Parathyroid adenoma (tissue), 2 donors: ENCODE data around the gene DPH7.
"Not testable (repeated sequence)": the region's sequence is repeated elsewhere in the genome, so short reads cannot be mapped to it uniquely, and the experiment has no call there.

Source experiments
- H2AFZ ChIP-seq: fragments of 300-600 bp; sonication (generic); one replicate; pipeline ENCODE4 v1.7.0; 2017; ENCODE audit warnings: antibody characterized with exemption, mild to moderate bottlenecking
- H3K27ac ChIP-seq: fragments of 300-600 bp; sonication (generic); one replicate; pipeline ENCODE4 v1.7.0; 2017
- H3K27me3 ChIP-seq: fragments of 300-600 bp; sonication (generic); one replicate; pipeline ENCODE4 v1.7.0; 2017; ENCODE audit warnings: low read length; ENCODE audit not compliant: control insufficient read depth, insufficient read depth
- H3K36me3 ChIP-seq: fragments of 300-600 bp; sonication (generic); one replicate; pipeline ENCODE4 v1.7.0; 2017; ENCODE audit warnings: low read length; ENCODE audit not compliant: control insufficient read depth, insufficient read depth
- H3K4me1 ChIP-seq: fragments of 300-600 bp; sonication (generic); one replicate; pipeline ENCODE4 v1.7.0; 2017; ENCODE audit warnings: control low read depth
- H3K4me2 ChIP-seq: fragments of 300-600 bp; sonication (generic); one replicate; pipeline ENCODE4 v1.7.0; 2017; ENCODE audit warnings: low read length
- H3K4me3 ChIP-seq: fragments of 300-600 bp; sonication (generic); one replicate; pipeline ENCODE4 v1.7.0; 2017; ENCODE audit warnings: low read depth, low read length
- H3K79me2 ChIP-seq: fragments of 300-600 bp; sonication (generic); one replicate; pipeline ENCODE4 v1.7.0; 2017; ENCODE audit warnings: control low read depth
- H3K9ac ChIP-seq: fragments of 300-600 bp; sonication (generic); one replicate; pipeline ENCODE4 v1.7.0; 2017; ENCODE audit warnings: mild to moderate bottlenecking
- H3K9me3 ChIP-seq: fragments of 300-600 bp; sonication (generic); one replicate; pipeline ENCODE4 v1.7.0; 2017; ENCODE audit warnings: low read length; ENCODE audit not compliant: control insufficient read depth
- CTCF ChIP-seq: fragments of 300-600 bp; sonication (generic); IDR thresholded peaks from one replicate; pipeline ENCODE4 v1.7.0; 2017; ENCODE audit warnings: antibody characterized with exemption, mild to moderate bottlenecking
- donor health status: primary hyperparathyroidism.

Gene DPH7

DNA sequence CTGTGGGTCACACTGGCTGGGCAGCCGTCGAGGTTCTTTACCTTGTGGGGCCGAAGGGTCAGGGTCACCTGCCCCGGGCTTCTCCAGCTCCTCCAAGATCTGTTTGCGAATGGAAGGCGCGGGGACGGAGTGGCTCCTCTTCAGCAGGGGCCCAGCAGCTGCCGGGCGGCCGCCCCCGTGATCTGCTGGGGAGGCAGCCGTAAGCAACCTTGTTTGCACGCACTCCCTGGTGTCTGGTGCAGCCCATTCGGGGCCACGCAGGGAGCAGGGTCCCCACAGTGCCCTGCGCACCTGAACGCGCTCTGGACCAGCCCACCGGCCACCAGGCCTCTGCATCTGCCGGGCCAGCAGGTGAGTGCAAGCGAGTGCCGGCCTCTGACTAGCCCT is 63.4 kb downstream of the DPH7 start:
- no peak overlapping the region for H3K4me2 ChIP-seq
- H3K36me3 ChIP-seq: no peaks in the 10 kb centered on the region
- no peaks in the 10 kb centered on the region for H3K4me1 ChIP-seq
- no peak overlapping the region for H3K4me3 ChIP-seq
- no peak for TF ChIP-seq CTCF
- H3K79me2 ChIP-seq: no peaks in the 10 kb centered on the region
- no peak overlapping the region for H2AFZ ChIP-seq
- H3K27me3 ChIP-seq: no peaks in the 10 kb centered on the region
- H3K27ac ChIP-seq: no peak overlapping the region
- H3K9ac ChIP-seq: no peak overlapping the region
- no peaks in the 10 kb centered on the region for H3K9me3 ChIP-seq

- Histone ChIP-seq H3K4me3 (no peak overlapping the region), H3K27ac (no peak overlapping the region), H3K27me3 (no peaks in the 10 kb centered on the region), H3K36me3 (no peaks in the 10 kb centered on the region), H3K9ac (no peak overlapping the region), H3K4me1 (no peaks in the 10 kb centered on the region), H3K9me3 (no peaks in the 10 kb centered on the region), H3K4me2 (no peak overlapping the region), H2AFZ (no peak overlapping the region), H3K79me2 (no peaks in the 10 kb centered on the region)
- no peak for TF ChIP-seq CTCF
Observed at GRCh38 chr9:137514691-137515337, 63.9 kb downstream of the DPH7 start.

DNA sequence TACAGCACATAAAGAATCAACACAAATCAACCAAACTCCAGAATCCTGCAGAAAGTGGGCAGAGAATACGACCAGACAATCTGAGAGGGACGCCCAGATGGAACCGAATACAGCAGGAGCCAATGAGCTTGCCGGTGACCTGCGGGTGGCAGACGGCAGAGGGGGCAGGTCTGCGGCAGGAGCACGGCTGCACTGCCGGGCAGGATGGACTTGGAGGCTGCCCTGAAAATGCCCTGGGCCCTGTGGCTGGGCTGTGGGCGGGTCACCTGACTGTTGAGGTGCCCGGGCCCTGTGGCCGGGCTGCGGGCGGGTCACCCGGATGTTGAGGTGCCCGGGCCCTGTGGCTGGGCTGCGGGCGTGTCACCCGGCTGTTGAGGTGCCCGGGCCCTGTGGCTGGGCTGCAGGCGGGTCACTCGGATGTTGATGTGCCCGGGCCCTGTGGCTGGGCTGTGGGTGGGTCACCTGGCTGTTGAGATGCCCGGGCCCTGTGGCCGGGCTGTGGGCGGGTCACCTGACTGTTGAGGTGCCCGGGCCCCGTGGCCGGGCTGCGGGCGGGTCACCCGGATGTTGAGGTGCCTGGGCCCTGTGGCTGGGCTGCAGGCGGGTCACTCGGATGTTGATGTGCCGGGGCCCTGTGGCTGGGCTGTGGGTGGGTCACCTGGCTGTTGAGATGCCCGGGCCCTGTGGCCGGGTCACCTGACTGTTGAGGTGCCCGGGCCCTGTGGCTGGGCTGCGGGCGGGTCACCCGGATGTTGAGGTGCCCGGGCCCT is 64.7 kb downstream of the DPH7 start:
- not testable (repeated sequence) for H3K9me3 ChIP-seq, H3K79me2 ChIP-seq, H3K36me3 ChIP-seq, H3K4me1 ChIP-seq, H2AFZ ChIP-seq, H3K27me3 ChIP-seq, H3K27ac ChIP-seq, H3K4me2 ChIP-seq, H3K9ac ChIP-seq, H3K4me3 ChIP-seq

DNA sequence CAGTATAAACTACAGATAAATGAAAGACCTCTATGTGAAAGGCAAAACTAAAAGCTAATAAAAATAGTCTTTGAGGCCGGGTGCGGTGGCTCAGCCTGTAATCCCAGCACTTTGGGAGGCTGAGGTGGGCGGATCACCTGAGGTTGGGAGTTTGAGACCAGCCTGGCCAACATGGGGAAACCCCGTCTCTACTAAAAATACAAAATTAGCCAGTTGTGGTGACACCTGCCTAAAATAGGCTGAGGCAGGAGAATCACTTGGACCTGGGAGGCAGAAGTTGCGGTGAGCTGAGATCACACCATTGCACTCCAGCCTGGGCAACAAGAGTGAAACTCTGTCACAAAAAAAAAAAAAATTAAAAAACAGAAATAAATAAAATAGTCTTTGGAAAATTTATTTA is 65.6 kb downstream of the DPH7 start:
- H3K4me1 ChIP-seq, H2AFZ ChIP-seq, H3K4me3 ChIP-seq, H3K79me2 ChIP-seq, H3K27me3 ChIP-seq, H3K9ac ChIP-seq, H3K27ac ChIP-seq, H3K36me3 ChIP-seq, H3K4me2 ChIP-seq, H3K9me3 ChIP-seq: not testable (repeated sequence)

- H3K36me3 ChIP-seq: no peaks in the 10 kb centered on the region
- no peaks in the 10 kb centered on the region for H3K27me3 ChIP-seq
- H2AFZ ChIP-seq: no peak overlapping the region
- no peak for TF ChIP-seq CTCF
- H3K27ac ChIP-seq: no peak overlapping the region
- H3K79me2 ChIP-seq: no peaks in the 10 kb centered on the region
- H3K4me3 ChIP-seq: no peak overlapping the region
- H3K9ac ChIP-seq: no peak overlapping the region
- peak overlapping the region; percentile 3 for H3K4me2 ChIP-seq
- H3K4me1 ChIP-seq: no peaks in the 10 kb centered on the region
- H3K9me3 ChIP-seq: no peaks in the 10 kb centered on the region
Observed at GRCh38 chr9:137511758-137512463, 66.8 kb downstream of the DPH7 start.

DNA sequence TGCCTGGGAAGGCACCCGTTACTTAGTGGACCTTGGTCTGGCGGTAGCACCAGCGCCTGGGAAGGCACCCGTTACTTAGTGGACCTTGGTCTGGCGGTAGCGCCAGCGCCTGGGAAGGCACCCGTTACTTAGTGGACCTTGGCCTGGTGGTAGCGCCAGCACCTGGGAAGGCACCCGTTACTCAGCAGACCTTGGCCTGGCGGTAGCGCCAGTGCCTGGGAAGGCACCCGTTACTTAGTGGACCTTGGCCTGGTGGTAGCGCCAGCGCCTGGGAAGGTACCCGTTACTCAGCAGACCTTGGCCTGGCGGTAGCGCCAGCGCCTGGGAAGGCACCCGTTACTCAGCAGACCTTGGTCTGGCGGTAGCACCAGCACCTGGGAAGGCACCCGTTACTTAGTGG is 67.6 kb downstream of the DPH7 start:
- not testable (repeated sequence) for H3K4me3 ChIP-seq, H2AFZ ChIP-seq, H3K27me3 ChIP-seq, H3K36me3 ChIP-seq, H3K27ac ChIP-seq, H3K4me1 ChIP-seq, H3K9me3 ChIP-seq, H3K79me2 ChIP-seq, H3K9ac ChIP-seq
- peak overlapping the region; percentile 26 for H3K4me2 ChIP-seq
